ENCODE measurements around the gene DENND11. TPM values are rescaled to one million over a fixed set of nuclear protein-coding genes. Genes with fewer than 3 reads are reported as not detected.

The DENND11 gene
- total RNA-seq, 2 experiments from 2014 or later: 17.0 to 27.3 TPM

GRCh38 chr7:141702892-141703291 lies 926 bp upstream of the DENND11 start:
- peaks cover 40% of the 10 kb centered on the region for H3K27me3 Mint-ChIP-seq
- DNase-seq: no peak
- H3K4me1 Mint-ChIP-seq: peaks cover 26% of the 10 kb centered on the region
- H3K27ac Mint-ChIP-seq: no peak overlapping the region
- no peaks in the 10 kb centered on the region for H3K9me3 Mint-ChIP-seq (ENCODE audit: low read depth)
- CTCF ChIA-PET: interaction anchor here (0.8 to 1.2 kb wide), 3 partner anchors 26 to 49 kb away, joined by 3 to 8 read pairs (median 7); partner anchors contain the start of gene SSBP1
- H3K36me3 Mint-ChIP-seq: peaks cover 9% of the 10 kb centered on the region
- peak overlapping the region; percentile 64 for H3K4me3 Mint-ChIP-seq
- no peak for ATAC-seq

- Mint-ChIP-seq H3K4me1 (peaks cover 28% of the 10 kb centered on the region), H3K4me3 (peak overlapping the region; percentile 67), H3K9me3 (ENCODE audit: low read depth) (no peaks in the 10 kb centered on the region), H3K36me3 (peaks cover 7% of the 10 kb centered on the region), H3K27me3 (peaks cover 40% of the 10 kb centered on the region), H3K27ac (peak overlapping the region; percentile 64)
- peak; percentile 87 for DNase-seq
- CTCF ChIA-PET: interaction anchor here (0.8 to 2.2 kb wide), 9 partner anchors 20 to 51 kb away, joined by 3 to 15 read pairs (median 4); partner anchors contain the start of gene SSBP1
- ATAC-seq: peak; percentile 88
These were observed 398 bp downstream of the DENND11 start for GRCh38 chr7:141701489-141702046.

GRCh38 chr7:141700848-141701371 lies 1.1 kb downstream of the DENND11 start:
- Mint-ChIP-seq H3K9me3 (ENCODE audit: low read depth) (no peaks in the 10 kb centered on the region), H3K4me1 (peaks cover 28% of the 10 kb centered on the region)
- no peak for ATAC-seq

GRCh38 chr7:141700296-141700847 lies 1.6 kb downstream of the DENND11 start:
- no peak overlapping the region for H3K27ac Mint-ChIP-seq

More at GRCh38 chr7:141700848-141701371, 1.1 kb downstream of the DENND11 start:
- CTCF ChIA-PET: interaction anchor here (1.1 to 2.2 kb wide), 8 partner anchors 10 to 51 kb away, joined by 3 to 15 read pairs (median 4); partner anchors contain the start of gene SSBP1
- Mint-ChIP-seq H3K36me3 (peaks cover 7% of the 10 kb centered on the region), H3K27me3 (peaks cover 40% of the 10 kb centered on the region), H3K27ac (peak overlapping the region; percentile 28), H3K4me3 (peak overlapping the region; percentile 67)
- peak; percentile 42 for DNase-seq

GRCh38 chr7:141699860-141700259 lies 2.1 kb downstream of the DENND11 start:
- Mint-ChIP-seq H3K27ac (no peak overlapping the region), H3K4me1 (peaks cover 28% of the 10 kb centered on the region)
- CTCF ChIA-PET: interaction anchor here (1.3 to 2.2 kb wide), 3 partner anchors 11 to 21 kb away, joined by 4 to 10 read pairs (median 7); no protein-coding TSS in a partner anchor

More at GRCh38 chr7:141700296-141700847, 1.6 kb downstream of the DENND11 start:
- ATAC-seq (no peak), DNase-seq (no peak)
- no peaks in the 10 kb centered on the region for H3K9me3 Mint-ChIP-seq (ENCODE audit: low read depth)
- peaks cover 28% of the 10 kb centered on the region for H3K4me1 Mint-ChIP-seq
- H3K36me3 Mint-ChIP-seq: peaks cover 7% of the 10 kb centered on the region
- CTCF ChIA-PET: interaction anchor here (1.2 to 2.2 kb wide), 7 partner anchors 11 to 48 kb away, joined by 3 to 15 read pairs (median 4); partner anchors contain the start of gene SSBP1
- H3K27me3 Mint-ChIP-seq: peaks cover 37% of the 10 kb centered on the region
- H3K4me3 Mint-ChIP-seq: peak overlapping the region; percentile 67

GRCh38 chr7:141698247-141699015 lies 3.5 kb downstream of the DENND11 start:
- Mint-ChIP-seq H3K27me3 (peaks cover 22% of the 10 kb centered on the region), H3K27ac (no peak overlapping the region), H3K4me1 (peaks cover 28% of the 10 kb centered on the region), H3K4me3 (no peak overlapping the region), H3K9me3 (ENCODE audit: low read depth) (no peaks in the 10 kb centered on the region), H3K36me3 (peaks cover 7% of the 10 kb centered on the region)
- no peak for DNase-seq
- CTCF ChIA-PET: interaction anchor here (0.9 to 1.4 kb wide), 4 partner anchors 20 to 277 kb away, joined by 3 to 4 read pairs (median 4); no protein-coding TSS in a partner anchor
- ATAC-seq: no peak

More at GRCh38 chr7:141699860-141700259, 2.1 kb downstream of the DENND11 start:
- Mint-ChIP-seq H3K36me3 (peaks cover 7% of the 10 kb centered on the region), H3K27me3 (peaks cover 34% of the 10 kb centered on the region), H3K4me3 (no peak overlapping the region), H3K9me3 (ENCODE audit: low read depth) (no peaks in the 10 kb centered on the region)
- ATAC-seq (no peak), DNase-seq (no peak)

- DNase-seq (no peak), ATAC-seq (no peak)
- Mint-ChIP-seq H3K4me3 (no peak overlapping the region), H3K27ac (no peak overlapping the region), H3K27me3 (peaks cover 11% of the 10 kb centered on the region), H3K36me3 (peaks cover 7% of the 10 kb centered on the region), H3K9me3 (ENCODE audit: low read depth) (no peaks in the 10 kb centered on the region), H3K4me1 (peaks cover 25% of the 10 kb centered on the region)
- CTCF ChIA-PET: interaction anchor here (1.4 kb wide), 2 partner anchors 43 to 88 kb away, joined by 3 read pairs; no protein-coding TSS in a partner anchor
These were observed 4.6 kb downstream of the DENND11 start for GRCh38 chr7:141697211-141697871.

GRCh38 chr7:141696348-141696747 lies 5.6 kb downstream of the DENND11 start:
- Mint-ChIP-seq H3K36me3 (peaks cover 7% of the 10 kb centered on the region), H3K4me3 (no peak overlapping the region), H3K9me3 (ENCODE audit: low read depth) (no peaks in the 10 kb centered on the region), H3K27me3 (peaks cover 11% of the 10 kb centered on the region), H3K4me1 (peaks cover 24% of the 10 kb centered on the region), H3K27ac (no peak overlapping the region)
- DNase-seq (no peak), ATAC-seq (no peak)
- CTCF ChIA-PET: interaction anchor here (1.4 kb wide), 2 partner anchors 42 to 89 kb away, joined by 3 read pairs; no protein-coding TSS in a partner anchor

- Mint-ChIP-seq H3K36me3 (peaks cover 7% of the 10 kb centered on the region), H3K4me3 (no peak overlapping the region), H3K27ac (no peak overlapping the region), H3K27me3 (peaks cover 10% of the 10 kb centered on the region), H3K9me3 (ENCODE audit: low read depth) (no peaks in the 10 kb centered on the region), H3K4me1 (peaks cover 21% of the 10 kb centered on the region)
- no peak for ATAC-seq
- DNase-seq: no peak
- CTCF ChIA-PET: interaction anchor here (1.4 kb wide), 2 partner anchors 41 to 90 kb away, joined by 3 read pairs; no protein-coding TSS in a partner anchor
These were observed 6.1 kb downstream of the DENND11 start for GRCh38 chr7:141695803-141696289.

GRCh38 chr7:141693082-141693481 lies 8.9 kb downstream of the DENND11 start:
- H3K9me3 Mint-ChIP-seq (ENCODE audit: low read depth): no peaks in the 10 kb centered on the region
- H3K4me3 Mint-ChIP-seq: no peak overlapping the region
- no peaks in the 10 kb centered on the region for H3K27me3 Mint-ChIP-seq
- H3K4me1 Mint-ChIP-seq: peaks cover 3% of the 10 kb centered on the region
- H3K27ac Mint-ChIP-seq: no peak overlapping the region
- CTCF ChIA-PET: no interaction called here
- DNase-seq (no peak), ATAC-seq (no peak)
- H3K36me3 Mint-ChIP-seq: peaks cover 10% of the 10 kb centered on the region

GRCh38 chr7:141691961-141692360 lies 10.0 kb downstream of the DENND11 start:
- no peak for ATAC-seq
- Mint-ChIP-seq H3K4me3 (no peak overlapping the region), H3K27me3 (no peaks in the 10 kb centered on the region), H3K4me1 (peaks cover 3% of the 10 kb centered on the region), H3K36me3 (peaks cover 11% of the 10 kb centered on the region), H3K9me3 (ENCODE audit: low read depth) (no peaks in the 10 kb centered on the region), H3K27ac (no peak overlapping the region)
- CTCF ChIA-PET: no interaction called here
- DNase-seq: no peak

GRCh38 chr7:141691540-141691939 lies 10.4 kb downstream of the DENND11 start:
- Mint-ChIP-seq H3K9me3 (ENCODE audit: low read depth) (no peaks in the 10 kb centered on the region), H3K4me3 (no peak overlapping the region), H3K27ac (no peak overlapping the region), H3K4me1 (peaks cover 7% of the 10 kb centered on the region), H3K27me3 (no peaks in the 10 kb centered on the region), H3K36me3 (peaks cover 11% of the 10 kb centered on the region)
- CTCF ChIA-PET: no interaction called here
- no peak for ATAC-seq
- DNase-seq: no peak

Measured in activated CD8-positive, alpha-beta memory T cell treated with anti-CD3 and anti-CD28 coated beads, Interleukin-2, amount 10 ng/mL, durations not matched to agents 7 days and 5 days (primary cell).